Progenitor cell of endocrine pancreas (in vitro differentiated cells): ENCODE results near the gene BIRC2. TPM values are rescaled to one million over a fixed set of nuclear protein-coding genes. Genes with fewer than 3 reads are reported as not detected.
"Not testable (repeated sequence)": the region's sequence is repeated elsewhere in the genome, so short reads cannot be mapped to it uniquely, and the experiment has no call there.

ENCODE experiments used
- DNase-seq: peaks from one replicate; pipeline ENCODE4 v3.0.0; 2021; ENCODE audit warnings: low spot score; ENCODE audit not compliant: unreplicated experiment
- H3K27ac Mint-ChIP-seq: 2 replicates; pipeline ENCODE4 v1.8.0; 2021; ENCODE audit warnings: mild to moderate bottlenecking, moderate library complexity, mixed read lengths
- H3K27me3 Mint-ChIP-seq: 2 replicates; pipeline ENCODE4 v1.8.0; 2021; ENCODE audit warnings: mixed read lengths
- H3K36me3 Mint-ChIP-seq: 2 replicates; pipeline ENCODE4 v1.8.0; 2022; ENCODE audit warnings: mixed read lengths; ENCODE audit not compliant: insufficient read depth
- H3K4me1 Mint-ChIP-seq: 2 replicates; pipeline ENCODE4 v1.8.0; 2021; ENCODE audit warnings: low read depth, mixed read lengths
- H3K4me3 Mint-ChIP-seq: 2 replicates; pipeline ENCODE4 v1.8.0; 2021; ENCODE audit warnings: low read depth, mild to moderate bottlenecking, moderate library complexity, mixed read lengths
- H3K9me3 Mint-ChIP-seq: 2 replicates; pipeline ENCODE4 v1.8.0; 2021; ENCODE audit warnings: low read depth, mixed read lengths
- CTCF ChIP-seq: fragments of 200-600 bp; sonication (generic); IDR thresholded peaks from one replicate; pipeline ENCODE4 v1.5.0; 2021; ENCODE audit warnings: antibody characterized with exemption, mild to moderate bottlenecking; ENCODE audit not compliant: unreplicated experiment
- total RNA-seq: library from RNA; stranded (reverse); gene quantifications from 2 replicates; pipeline ENCODE4 v1.2.1, GENCODE V29; 2021

The BIRC2 gene
- total RNA-seq, 1 donor from 2014 or later = 66.3 TPM

GRCh38 chr11:102361086-102362031, 14.3 kb downstream of the BIRC2 start:
- no peak overlapping the region for H3K27ac Mint-ChIP-seq
- no peaks in the 10 kb centered on the region for H3K27me3 Mint-ChIP-seq
- H3K36me3 Mint-ChIP-seq = peaks cover 47% of the 10 kb centered on the region
- TF ChIP-seq CTCF = no peak
- peaks cover 4% of the 10 kb centered on the region for H3K9me3 Mint-ChIP-seq
- no peak for DNase-seq
- H3K4me1 Mint-ChIP-seq = peaks cover 15% of the 10 kb centered on the region
- H3K4me3 Mint-ChIP-seq = no peak overlapping the region

GRCh38 chr11:102364991-102365390, 18.0 kb downstream of the BIRC2 start:
- no peak for TF ChIP-seq CTCF
- Mint-ChIP-seq H3K36me3 (peaks cover 46% of the 10 kb centered on the region), H3K4me3 (no peak overlapping the region), H3K4me1 (peaks cover 5% of the 10 kb centered on the region), H3K27ac (no peak overlapping the region), H3K9me3 (no peaks in the 10 kb centered on the region), H3K27me3 (no peaks in the 10 kb centered on the region)
- DNase-seq = no peak

GRCh38 chr11:102367364-102367763, 20.4 kb downstream of the BIRC2 start:
- peak overlapping the region; percentile 61 for H3K27ac Mint-ChIP-seq
- H3K27me3 Mint-ChIP-seq = no peaks in the 10 kb centered on the region
- TF ChIP-seq CTCF = no peak
- no peak overlapping the region for H3K4me3 Mint-ChIP-seq
- peaks cover 40% of the 10 kb centered on the region for H3K36me3 Mint-ChIP-seq
- no peak for DNase-seq
- peaks cover 5% of the 10 kb centered on the region for H3K9me3 Mint-ChIP-seq
- H3K4me1 Mint-ChIP-seq = no peaks in the 10 kb centered on the region

GRCh38 chr11:102368472-102368871, 21.5 kb downstream of the BIRC2 start:
- TF ChIP-seq CTCF = no peak
- DNase-seq = no peak
- Mint-ChIP-seq H3K4me3 (no peak overlapping the region), H3K4me1 (no peaks in the 10 kb centered on the region), H3K9me3 (peaks cover 5% of the 10 kb centered on the region), H3K27me3 (no peaks in the 10 kb centered on the region), H3K36me3 (peaks cover 37% of the 10 kb centered on the region), H3K27ac (no peak overlapping the region)

GRCh38 chr11:102374633-102375424, 27.8 kb downstream of the BIRC2 start:
- H3K27me3 Mint-ChIP-seq, H3K9me3 Mint-ChIP-seq, H3K4me1 Mint-ChIP-seq, DNase-seq: not testable (repeated sequence)
- Mint-ChIP-seq H3K4me3 (peak overlapping the region; percentile 53), H3K27ac (peak overlapping the region; percentile 71), H3K36me3 (peaks cover 39% of the 10 kb centered on the region)
